A549 treated with AZD9567 at 1 μM for 4 hours (cell line): ENCODE results near the gene NEIL1. TPM values are rescaled to one million over a fixed set of nuclear protein-coding genes. Genes with fewer than 3 reads are reported as not detected.

Experiments
- total RNA-seq: library from RNA; stranded (reverse); fragments of 200-300 nt; extraction: Qiagen RNA extraction; gene quantifications from 5 replicates; pipeline ENCODE4 v1.2.3, GENCODE V29; 2022; ENCODE audit not compliant: insufficient read depth

NEIL1 gene
- total RNA-seq = 1.3 to 7.2 TPM (median 2.2 TPM) in 5 replicates

GRCh38 chr15:75346796-75347221 is at the start of gene NEIL1:
NEIL1 (plus strand) TSS chr15:75347039; CDS start chr15:75348906, 1,867 bp downstream.

GRCh38 chr15:75335705-75336355 is 11.0 kb upstream of the NEIL1 start, which contains the start of gene COMMD4:
COMMD4 (plus strand) TSS chr15:75336063; CDS start chr15:75336090, 27 bp downstream.

GRCh38 chr15:75367913-75368688 is 21.3 kb downstream of the NEIL1 start, which contains the start of gene MAN2C1:
MAN2C1 (minus strand) TSS chr15:75368607; CDS start chr15:75368583, 24 bp downstream.

Other genes starting within 250 kb of the NEIL1 start
- gene C15orf39, start 145.2 kb upstream of the NEIL1 start, total RNA-seq = 29.5 to 40.2 TPM (median 33.6 TPM) in 5 replicates
- gene GOLGA6C, start 88.7 kb upstream of the NEIL1 start, total RNA-seq = 0.03 TPM in 1 of 5 replicates, not detected in the others
- 0.03 to 0.05 TPM (median 0.03 TPM) in 3 of 5 replicates, not detected in the others for gene GOLGA6D, start 64.2 kb upstream of the NEIL1 start, total RNA-seq
- 178 to 189 TPM (median 188 TPM) in 5 replicates for gene COMMD4, start 11.0 kb upstream of the NEIL1 start, total RNA-seq
- gene MAN2C1, start 21.6 kb downstream of the NEIL1 start, total RNA-seq = 53.0 to 105 TPM (median 93.9 TPM) in 5 replicates
- gene SIN3A, start 104.7 kb downstream of the NEIL1 start, total RNA-seq = 24.7 to 36.4 TPM (median 30.4 TPM) in 5 replicates
- 38.2 to 48.3 TPM (median 43.8 TPM) in 5 replicates for gene PTPN9, start 232.3 kb downstream of the NEIL1 start, total RNA-seq